Right lobe of liver (tissue), 4 donors: ENCODE data around the gene PRADC1.

Experiments used
- POLR2A ChIP-seq: fragments of 450-650 bp; IDR thresholded peaks from one replicate; pipeline ENCODE4 v1.6.1; 2017; ENCODE audit warnings: antibody characterized with exemption, mild to moderate bottlenecking
- TF ChIP-seq, protein P1 (sequence below), 4 donors: fragments of 200-600 bp in 3 of 4; fragments of 450-650 bp in 1 of 4; IDR thresholded peaks; one replicate each; pipeline versions ENCODE4 v1.5.1 to v1.8.0; 2016 to 2022; ENCODE audit warnings: antibody characterized with exemption in 4 of 4, mild to moderate bottlenecking in 2 of 4
- donor health status: DM: no; HTN: no; CAD: no.
- donor health status: DM: no; HTN: no; CAD: no.
- donor health status: DM: no; HTN: yes; CAD: no.

DNA sequence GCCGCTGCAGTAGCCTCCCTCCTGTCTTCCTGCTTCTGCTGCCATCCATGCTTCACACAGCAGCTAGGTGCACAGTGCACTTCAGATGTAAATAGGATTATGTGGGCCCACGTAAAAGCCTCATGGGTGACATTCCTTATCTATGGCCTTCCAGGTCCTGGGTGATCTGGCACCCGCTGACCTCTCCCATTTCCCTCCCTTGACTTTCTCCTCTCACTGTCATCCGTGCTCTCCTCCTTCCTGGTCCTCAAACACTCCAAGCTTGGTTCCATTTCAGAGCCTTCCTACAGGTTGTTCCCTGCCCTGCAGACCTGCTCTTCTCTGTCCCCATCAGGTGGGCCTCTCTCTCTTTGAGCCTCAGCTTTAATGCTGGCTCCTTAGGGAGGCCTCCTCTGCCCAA, 23.0 kb downstream of the PRADC1 start:
- TF ChIP-seq POLR2A, result no peak
- TF ChIP-seq, protein P1, sequence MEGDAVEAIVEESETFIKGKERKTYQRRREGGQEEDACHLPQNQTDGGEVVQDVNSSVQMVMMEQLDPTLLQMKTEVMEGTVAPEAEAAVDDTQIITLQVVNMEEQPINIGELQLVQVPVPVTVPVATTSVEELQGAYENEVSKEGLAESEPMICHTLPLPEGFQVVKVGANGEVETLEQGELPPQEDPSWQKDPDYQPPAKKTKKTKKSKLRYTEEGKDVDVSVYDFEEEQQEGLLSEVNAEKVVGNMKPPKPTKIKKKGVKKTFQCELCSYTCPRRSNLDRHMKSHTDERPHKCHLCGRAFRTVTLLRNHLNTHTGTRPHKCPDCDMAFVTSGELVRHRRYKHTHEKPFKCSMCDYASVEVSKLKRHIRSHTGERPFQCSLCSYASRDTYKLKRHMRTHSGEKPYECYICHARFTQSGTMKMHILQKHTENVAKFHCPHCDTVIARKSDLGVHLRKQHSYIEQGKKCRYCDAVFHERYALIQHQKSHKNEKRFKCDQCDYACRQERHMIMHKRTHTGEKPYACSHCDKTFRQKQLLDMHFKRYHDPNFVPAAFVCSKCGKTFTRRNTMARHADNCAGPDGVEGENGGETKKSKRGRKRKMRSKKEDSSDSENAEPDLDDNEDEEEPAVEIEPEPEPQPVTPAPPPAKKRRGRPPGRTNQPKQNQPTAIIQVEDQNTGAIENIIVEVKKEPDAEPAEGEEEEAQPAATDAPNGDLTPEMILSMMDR (IDR thresholded peaks at IDR 0.05), result no peak
